Iris pigment epithelial cell (primary cell): ENCODE results near the gene SLC25A25.

ENCODE experiments used
- DNase-seq: peaks from one replicate; pipeline ENCODE4 v3.0.0-alpha.2; 2011; ENCODE audit warnings: low read depth

Gene SLC25A25

DNA sequence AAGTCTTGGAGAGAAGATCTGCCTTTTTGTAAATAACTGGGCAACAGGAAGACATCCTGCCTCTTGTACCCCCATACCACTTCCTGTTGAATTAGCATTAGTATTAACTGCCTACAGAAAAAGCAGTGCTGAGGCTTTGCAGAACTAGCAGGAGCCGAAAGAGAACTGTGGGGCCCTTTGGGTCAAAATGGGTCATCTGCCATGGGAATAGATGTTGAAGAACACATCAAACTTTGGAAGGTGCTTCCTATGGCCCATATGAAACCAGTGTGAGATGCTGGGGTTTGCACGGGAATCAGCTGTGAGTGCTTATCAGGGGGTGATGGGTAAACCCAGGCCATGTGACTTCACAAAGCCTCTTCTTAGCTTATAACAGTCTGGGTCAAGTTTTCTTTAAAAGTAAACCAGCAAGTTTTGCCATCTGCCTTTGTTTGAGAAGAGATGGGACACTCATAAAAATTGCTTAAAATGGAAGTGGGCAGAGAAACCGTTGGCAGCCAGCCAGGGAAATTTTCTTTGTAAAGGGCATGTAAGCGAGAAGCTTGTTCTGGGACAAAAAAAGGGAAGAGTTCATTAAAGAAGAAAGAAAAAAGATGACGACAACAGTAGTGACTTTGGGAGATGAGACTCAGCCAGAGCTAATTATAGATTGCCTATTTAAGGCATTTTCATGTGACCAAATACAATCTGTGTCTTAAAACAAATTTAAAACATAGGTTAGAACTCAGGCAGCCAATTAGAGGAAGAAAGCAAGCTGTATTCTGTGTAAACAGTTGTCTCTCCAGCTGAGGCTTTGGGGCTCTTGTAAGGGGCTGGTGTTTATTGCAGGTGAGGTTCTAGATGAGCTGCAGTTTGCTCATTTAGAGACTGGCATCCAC, 4.4 kb downstream of the SLC25A25 start:
- DNase-seq: peak; percentile 55

DNA sequence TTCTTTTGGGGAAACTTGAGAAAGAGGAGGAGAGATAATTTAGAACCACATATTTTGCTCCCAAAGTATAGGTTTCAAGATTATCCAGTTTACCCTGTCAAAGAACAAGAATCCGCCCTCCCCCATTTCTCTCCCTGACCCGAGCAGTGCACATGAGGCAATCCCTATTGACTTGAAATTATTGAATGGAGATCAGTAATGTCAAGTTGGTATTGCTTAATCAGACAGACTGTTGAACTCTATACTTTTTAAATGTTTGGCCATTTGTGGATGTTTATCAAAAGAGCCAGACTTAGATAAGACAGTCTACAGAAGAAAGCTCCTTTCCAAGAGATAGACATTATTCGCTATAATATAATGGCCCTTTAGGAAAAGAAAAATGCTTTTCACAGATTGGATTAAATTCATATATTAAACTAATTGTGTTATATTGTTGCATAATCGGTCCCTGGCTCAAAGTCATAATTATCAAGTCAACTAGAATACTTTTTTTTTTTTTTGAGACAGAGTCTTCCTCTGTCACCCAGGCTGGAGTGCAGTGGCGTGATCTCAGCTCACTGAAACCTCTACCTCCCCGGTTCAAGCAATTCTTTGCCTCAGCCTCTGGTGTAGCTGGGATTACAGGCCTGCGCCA, 5.3 kb downstream of the SLC25A25 start:
- DNase-seq: peak; percentile 48

DNA sequence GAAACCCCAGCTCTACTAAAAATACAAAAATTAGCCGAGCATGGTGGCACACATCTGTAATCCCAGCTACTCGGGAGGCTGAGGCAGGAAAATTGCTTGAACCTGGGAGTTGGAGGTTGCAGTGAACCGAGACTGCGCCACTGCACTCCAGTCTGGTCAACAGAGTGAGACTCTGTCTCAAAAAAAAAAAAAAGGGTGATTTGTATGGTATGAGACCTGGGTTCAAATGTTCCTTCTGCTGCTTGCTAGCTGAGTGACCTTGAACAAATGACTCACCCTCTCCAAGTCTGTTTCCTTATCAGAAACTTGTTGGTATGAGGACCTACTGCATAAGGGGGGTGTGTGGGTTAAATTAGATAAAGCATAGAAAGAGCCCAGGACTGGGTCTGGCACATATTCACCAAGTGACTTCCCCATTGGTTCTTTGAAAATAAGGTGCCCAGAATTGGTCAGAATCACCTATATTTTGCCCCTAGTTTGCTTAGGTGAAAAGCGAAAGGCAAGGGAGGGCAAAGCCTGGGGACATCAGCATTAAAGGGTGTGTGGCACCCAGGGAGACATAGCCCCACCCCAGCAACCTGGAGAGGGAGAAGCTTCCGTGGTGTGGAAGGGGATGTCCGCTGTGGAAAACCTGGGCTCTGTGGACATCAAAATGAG, 9.9 kb downstream of the SLC25A25 start:
- no peak for DNase-seq

DNA sequence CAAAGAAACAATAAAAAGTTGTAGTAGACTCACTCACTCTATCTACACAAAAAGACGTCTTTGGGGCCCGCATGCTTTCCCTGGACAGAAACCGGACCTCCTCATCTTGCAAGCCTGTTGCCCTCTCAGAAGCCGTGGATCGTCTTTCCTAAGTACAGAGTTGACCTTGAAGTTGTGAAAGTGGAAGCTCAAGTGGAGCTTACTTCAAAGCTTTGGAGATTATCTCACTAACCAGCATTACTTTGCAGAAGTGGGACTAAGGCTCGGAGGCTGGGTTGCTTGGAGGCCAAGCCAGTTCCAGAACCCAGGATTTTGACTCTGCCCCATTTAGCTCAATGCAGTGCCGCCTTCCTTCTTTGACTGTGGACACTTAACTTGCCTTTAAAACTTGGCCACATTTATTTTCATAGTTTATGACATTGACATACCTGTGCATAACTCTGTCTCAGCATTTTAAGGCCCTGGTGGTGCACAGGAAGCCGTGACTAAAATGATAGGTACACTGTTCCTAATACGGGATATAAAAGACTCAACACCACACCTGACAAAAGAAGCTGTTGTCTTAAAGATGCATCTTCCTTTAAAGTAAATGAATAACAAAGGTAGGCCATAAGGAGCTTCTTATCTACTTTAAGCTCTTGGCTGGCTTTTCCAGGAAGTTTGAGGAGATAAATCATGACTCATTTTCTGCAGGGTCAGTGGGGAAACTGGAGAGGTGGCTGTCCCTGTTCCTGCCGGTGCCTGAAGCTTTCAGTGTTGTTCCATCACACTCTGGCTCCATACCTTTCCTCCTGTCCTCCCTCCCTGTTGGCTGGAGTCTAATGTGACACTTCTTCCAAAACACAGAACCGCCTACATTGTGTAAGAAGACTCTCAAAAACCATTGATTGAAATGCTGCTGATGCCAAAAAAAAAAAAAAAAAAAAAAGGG, 10.7 kb downstream of the SLC25A25 start:
- DNase-seq: peak; percentile 78

DNA sequence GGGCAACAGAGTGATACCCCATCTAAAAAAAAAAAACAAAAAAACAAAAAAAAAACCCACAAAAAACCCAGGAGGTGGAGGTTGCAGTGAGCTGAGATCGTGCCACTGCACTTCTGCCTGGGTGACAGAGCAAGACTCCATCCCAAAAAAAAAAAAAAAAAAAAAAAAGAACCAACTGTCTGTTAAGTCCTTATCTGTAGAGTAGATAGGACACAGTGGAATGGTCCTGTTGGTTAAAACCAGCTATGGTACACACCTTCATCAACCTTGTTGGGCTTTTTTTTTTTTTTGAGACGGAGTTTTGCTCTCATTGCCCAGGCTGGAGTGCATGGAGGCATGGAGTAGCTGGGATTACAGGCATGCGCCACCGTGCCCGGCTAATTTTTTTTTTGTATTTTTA, 12.2 kb downstream of the SLC25A25 start:
- DNase-seq: no peak

DNA sequence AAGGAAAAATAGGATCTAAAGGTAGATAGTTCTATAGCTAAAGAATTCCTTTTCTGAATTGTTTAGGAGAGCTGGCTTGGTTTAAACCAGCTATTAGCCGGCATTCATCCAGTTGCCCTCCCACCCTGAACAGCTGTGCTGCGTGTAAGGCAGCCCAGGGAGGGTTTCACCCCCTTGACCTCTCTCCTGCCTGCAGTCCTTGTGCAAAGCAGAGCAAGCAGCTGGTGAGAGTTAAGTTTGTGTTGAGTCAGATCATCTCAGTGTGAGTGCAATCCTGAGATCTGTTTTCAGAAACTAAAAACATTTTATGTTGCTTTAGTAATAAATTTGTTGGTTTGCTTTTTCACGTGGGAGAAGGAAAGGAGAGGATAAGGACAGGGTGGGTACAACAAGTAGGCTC, 13.0 kb downstream of the SLC25A25 start:
- peak; percentile 95 for DNase-seq

DNA sequence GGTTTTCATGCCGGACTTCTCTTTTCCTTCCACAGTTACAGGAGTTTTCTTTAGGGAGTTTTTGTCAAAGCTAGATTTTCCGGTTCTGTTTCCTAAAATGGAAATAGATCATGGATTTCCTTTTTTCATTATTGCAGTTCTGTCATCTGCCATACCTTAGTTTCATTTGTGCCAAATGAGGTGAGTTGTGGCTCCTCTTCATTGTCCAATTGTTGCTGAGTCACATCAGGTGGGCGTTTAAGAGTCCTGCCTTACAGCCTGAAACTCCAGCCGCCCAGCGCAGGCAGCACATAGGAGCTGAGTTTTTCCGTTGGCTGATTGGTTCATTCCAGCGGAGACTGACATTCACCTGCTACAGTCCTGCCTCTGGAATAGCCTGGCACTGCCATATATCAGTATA, 14.1 kb downstream of the SLC25A25 start:
- DNase-seq: no peak

DNA sequence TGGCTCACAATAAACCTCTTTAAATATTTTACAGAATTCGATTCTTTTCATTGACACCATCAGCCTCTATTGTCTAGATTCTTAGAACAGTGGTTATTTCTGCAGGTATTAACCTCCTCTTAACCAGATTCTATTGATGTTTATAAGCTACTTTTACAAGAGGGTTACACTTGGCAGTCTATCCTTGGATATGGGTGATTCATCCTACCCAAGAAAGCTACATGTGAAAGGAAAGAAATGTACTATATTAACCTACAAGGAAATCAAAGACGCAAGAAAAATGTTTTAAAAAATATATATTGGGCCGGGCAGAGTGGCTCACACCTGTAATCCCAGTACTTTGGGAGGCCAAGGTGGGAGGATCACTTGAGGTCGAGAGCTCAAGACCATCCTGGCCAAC, 16.7 kb downstream of the SLC25A25 start:
- DNase-seq: no peak

DNA sequence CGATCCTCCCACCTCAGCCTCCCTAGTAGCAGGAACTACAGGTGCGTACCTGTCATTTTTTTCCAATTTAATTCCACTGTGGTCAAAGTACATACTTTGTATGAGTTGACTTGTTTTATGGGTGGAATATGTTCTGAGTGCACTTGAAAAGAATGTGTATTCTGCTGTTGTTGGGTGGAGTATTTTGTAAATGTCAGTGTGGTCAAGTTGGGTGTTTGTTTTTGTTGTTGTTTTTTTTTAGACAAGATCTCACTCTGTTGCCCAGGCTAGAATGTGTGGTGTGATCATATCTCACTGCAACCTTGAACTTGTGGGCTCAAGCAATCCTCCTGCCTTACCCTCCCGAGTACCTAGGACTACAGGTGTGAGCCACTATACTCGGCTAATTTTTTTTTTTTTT, 17.9 kb downstream of the SLC25A25 start:
- DNase-seq: no peak

DNA sequence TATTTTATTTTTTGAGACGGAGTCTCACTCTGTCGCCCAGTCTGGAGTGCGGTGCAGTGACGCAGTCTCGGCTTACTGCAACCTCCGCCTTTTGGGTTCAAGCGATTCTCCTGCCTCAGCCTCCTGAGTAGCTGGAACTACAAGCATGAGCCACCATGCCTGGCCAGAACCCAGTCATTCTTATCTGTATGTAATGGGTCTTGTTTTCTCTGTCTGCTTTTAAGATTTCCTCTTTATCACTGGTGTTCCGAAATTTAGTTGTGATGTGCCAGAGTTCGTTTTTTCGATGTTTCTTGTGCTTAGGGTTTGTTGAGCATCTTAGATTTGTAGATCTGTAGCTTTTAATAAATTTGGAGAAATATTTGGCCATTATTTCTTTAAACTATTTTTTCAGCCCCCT, 19.2 kb downstream of the SLC25A25 start:
- no peak for DNase-seq

DNA sequence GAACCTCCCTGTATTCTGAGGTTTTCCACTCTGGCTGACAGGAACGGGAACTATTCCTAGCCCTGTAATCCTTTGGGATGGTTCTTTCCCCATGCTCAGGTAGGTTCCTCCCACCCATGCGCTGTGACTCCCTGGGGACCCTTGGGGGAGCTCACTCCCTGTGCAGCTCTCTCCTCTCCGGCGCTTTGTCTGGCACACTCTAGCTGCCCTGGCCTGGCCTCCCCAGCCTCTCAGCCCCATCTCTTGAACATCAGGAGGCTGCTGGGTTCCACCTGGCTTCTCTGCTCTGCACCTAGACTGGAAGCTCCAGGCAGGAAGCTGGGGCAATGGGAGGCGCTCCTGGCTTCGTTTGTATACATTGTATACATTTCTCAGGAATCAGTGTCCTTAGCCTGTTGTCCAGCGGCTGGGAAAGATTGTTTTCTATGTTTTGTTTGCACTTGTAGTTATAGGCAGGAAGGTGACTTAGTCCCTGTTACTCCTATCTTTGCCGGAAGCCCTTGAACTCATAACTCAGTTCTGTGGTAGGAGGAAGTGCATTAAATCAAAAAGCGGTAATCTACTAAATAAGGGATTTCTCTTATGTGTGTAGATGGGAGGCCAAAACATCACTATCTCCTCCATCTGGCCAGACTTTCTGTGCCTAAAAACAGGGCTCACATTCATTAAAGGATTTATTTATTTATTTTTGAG, 20.4 kb downstream of the SLC25A25 start:
- DNase-seq: no peak

DNA sequence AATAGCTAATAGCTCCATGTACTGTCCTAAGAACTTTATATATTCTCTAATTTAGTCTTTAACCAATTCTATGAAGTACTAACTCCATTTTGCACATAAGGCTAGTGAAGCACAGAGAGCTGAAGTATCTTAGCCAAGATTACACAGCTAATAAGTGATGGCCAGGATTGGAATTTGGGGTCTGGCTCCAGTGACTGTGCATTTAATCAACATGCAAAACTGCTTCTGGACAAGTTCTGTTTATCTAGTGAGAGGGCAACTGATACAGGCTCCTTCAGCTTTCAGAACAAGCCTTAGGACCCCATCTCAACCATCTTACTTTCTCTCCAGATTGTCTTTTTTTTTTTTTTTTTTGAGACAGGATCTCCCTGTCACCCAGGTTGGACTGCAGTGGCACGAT, 21.3 kb downstream of the SLC25A25 start:
- no peak for DNase-seq

DNA sequence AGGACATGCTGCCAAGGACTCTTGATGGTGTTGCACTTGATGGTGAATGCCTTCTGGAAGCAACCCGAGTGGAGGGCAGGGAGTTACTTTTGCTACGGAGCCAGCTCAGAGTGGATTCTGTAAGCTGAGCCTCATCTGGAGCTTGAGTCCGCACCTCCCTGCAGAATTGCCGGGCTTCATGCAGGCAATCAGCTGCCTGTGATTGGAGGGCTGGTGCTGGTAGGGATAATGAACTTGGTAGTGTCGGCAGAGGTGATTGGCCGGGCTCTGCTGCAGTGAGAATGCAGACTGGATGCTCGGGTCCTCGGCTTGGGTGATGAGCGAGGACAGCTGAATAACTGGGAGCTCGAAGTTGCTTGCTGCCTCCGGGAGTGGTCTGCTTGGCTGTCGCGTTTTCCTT, 23.1 kb downstream of the SLC25A25 start:
- peak; percentile 95 for DNase-seq

DNA sequence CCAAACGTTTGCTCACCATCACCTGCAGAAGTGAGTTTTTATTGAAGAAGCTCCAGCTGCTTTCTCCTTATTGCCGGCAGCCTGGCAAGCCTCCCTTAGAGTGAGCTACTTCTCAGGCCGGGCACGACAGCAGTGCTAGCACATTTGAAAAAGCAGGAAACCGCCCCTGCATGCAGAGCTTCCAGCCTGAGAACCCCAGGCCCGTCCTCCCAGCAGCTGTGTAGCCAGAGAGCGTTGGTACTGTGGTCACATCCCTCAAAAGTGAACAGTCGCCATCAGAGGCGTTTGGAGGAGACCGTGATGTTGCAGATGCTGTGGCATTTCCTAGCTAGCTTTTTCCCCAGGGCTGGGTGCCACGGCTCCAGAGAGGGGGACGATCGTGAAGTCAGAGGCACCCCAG, 23.5 kb downstream of the SLC25A25 start:
- DNase-seq: no peak

DNA sequence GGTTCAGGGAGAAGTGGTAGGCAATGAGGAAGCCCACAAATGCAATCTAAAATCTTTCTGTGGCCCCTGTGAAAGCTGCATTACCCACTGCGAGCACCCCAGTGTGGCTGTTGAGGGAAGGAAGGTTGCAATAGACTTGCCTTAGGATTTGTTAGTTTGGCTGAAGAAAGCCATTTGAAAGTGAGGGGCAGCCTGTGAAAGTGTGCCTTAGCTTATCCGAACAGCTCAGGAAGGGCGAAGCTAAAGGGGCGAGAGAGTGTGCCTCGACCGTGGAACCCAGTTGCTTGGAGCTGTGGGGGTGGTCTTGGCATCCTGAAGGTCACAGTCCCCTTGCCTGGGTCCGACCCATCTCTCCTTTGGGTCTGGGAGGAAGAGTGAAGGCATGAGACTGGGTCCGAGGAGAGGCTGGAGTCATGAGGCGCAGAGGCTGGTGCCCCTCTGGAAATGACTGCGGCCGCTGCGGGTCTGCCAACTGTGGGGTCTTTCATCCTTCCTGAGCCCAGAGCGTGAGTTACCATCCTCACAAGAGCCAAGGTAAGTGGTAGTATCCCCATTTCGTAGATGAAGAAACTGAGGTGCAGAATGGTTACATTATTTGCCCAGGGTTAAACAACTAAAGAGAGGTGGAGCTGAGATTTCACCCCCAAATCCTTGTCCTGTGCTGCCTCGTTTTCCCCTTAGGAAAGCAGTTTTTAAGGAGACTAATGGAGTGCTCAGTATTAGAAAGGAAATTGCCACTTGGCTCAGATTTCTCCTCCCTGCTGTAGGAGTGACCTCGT, 24.4 kb downstream of the SLC25A25 start:
- no peak for DNase-seq

DNA sequence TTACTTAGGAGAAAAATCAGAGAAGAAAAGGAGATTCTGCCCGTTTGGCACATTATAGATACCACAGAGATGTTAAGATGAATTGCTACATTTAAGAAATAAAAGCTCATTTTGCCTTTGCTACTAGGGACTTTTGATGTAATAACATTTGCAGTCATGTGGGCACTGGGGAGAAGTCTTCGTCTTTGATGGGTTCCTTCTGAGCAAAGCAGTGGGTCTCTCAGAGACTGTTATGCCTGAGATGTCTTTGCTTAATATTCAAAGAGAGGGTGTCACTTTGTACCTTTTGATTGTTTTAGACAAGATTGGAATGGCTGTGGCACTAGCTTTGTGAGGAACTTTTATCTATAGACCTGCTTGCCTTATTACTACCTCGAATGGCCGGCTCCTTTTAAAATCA, 25.0 kb downstream of the SLC25A25 start:
- no peak for DNase-seq

DNA sequence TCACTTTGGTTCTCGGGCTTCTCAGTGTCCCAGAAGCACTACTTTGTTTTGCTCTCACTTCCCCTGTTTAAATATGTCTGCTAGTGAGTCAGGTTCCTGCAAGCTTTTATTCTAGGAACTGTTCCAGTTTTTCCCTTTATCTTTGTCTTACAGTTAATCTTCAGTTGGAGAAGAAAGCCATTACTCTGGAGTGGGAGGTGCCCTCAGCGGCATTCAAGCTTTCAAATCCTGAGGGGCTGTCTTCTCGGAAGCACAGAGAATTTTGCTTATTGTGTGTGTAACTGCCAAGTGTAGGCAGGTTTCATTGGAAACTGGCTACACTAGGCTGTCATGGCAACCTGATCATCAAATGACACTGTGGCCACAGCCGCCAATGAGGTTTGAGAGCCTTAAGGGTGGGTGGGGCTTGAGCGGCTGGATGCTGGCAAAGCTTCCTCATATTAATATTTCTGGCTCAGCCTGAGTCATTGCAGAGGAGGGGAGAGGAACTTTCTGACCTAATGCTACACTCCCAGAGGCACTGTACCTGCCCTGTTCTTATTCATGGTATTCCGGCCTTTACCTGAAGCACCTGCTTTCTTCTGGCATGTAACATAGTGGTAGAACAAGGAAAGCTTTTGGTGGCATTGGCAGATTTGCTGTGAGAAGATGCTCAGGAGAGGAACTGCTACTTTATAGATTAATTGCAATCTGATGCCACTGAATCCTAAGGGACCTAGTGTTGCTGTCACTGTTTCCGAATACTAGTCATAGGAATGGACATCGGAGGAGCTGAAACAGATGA, 26.3 kb downstream of the SLC25A25 start:
- DNase-seq: peak; percentile 98

DNA sequence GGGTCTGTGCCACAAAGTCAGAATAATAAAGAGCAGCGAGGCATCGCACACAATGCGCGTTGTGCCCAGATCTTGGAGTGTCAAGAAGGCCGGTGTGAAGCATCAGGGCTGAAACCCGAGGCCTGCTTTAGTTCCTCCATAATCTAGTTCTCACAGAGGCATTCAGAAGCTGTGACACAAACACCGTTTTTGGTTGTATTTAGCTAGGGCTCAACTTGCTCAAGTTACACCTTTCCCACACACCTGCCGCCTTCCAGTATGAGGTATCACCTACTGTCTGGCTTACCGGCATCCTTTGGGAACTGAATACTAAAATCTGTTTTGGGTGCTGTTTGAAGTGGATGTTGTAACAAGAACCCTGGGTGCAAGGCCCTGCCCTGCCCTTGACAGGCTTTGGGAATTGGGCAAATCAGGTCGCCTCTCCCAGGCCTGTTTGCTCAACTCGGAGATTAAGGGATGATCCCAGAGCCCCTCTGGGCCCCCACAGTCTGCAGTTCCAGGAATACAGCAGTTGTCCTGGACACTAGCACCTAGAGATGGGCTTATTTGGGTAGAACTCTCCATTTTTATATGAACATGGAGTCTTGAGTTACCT, 27.0 kb downstream of the SLC25A25 start:
- no peak for DNase-seq
